ENCODE results near the gene PRPH.
"Not testable (repeated sequence)": the region's sequence is repeated elsewhere in the genome, so short reads cannot be mapped to it uniquely, and the experiment has no call there.

Gene PRPH

DNA sequence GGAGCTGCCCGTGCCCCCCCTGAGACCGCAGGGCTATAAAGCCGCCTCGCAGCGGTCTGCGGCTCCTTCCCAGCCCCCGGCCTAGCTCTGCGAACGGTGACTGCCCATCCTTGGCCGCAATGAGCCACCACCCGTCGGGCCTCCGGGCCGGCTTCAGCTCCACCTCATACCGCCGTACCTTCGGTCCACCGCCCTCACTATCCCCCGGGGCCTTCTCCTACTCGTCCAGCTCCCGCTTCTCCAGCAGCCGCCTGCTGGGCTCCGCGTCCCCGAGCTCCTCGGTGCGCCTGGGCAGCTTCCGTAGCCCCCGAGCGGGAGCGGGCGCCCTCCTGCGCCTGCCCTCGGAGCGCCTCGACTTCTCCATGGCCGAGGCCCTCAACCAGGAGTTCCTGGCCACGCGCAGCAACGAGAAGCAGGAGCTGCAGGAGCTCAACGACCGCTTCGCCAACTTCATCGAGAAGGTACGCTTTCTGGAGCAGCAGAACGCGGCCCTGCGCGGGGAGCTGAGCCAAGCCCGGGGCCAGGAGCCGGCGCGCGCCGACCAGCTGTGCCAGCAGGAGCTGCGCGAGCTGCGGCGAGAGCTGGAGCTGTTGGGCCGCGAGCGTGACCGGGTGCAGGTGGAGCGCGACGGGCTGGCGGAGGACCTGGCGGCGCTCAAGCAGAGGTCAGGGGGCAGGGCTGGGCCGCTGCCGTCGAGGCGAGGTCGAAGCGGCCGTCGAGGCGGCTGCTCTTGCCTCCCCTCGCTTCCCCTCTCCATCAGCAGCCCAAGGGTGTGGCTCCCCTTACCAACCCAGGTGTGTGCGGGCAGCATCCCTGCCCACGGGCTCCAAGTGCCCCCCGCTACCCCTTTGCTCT lies at the start of gene PRPH:
Gene PRPH (plus strand): TSS at position 66 of the 855 bp plus-strand sequence. CDS start 54 bp downstream, at position 120.
- in situ Hi-C loops (cut with HindIII; ENCODE audit: low sequenced_read_pairs), result no loop called here

DNA sequence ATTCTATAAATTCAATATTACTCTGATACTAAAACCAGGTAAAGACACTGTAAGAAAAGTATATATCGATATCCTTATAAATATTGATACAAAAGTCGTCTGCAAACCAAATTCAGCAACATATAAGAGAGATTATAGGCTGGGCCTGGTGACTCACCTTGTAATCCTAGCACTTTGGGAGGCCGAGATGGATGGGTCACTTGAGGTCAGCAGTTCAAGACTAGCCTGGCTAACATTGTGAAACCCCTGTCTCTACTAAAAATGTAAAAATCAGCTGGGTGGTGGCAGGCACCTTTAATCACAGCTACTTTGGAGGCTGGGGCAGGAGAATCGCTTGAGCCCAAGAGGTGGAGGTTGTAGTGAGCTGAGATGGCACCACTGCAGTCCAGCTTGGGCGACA lies 43.6 kb upstream of the PRPH start:
- in situ Hi-C loops (cut with HindIII; ENCODE audit: low sequenced_read_pairs), result no loop called here

DNA sequence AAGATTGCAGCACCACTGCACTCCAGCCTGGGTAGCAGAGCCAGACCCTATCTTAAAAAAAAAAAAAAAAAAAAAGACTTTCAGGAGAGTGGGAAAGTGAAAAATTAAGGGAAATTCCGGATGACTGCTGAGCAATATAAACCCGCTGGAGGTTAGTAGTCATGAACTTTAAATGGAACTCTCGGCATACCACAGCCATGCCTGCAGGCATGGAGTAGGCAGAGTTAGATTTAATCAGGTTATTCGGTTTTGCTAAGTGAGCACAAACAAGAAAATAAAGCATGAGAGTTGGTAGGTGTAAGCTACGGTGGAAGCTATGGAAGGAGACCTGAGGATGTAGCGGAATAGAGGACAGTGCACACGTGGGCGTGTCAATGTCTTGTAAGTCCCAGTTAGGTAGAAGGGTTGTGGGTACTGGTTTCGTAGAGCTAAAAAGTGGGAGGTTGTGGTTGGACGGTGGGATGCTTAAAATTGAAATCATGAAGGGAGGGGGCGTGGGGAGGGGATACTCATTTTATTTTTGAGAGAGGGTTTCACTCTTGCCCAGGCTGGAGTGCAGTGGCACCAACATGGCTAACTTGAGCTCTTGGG lies 41.8 kb upstream of the PRPH start:
- in situ Hi-C loops (cut with HindIII; ENCODE audit: low sequenced_read_pairs), result no loop called here

DNA sequence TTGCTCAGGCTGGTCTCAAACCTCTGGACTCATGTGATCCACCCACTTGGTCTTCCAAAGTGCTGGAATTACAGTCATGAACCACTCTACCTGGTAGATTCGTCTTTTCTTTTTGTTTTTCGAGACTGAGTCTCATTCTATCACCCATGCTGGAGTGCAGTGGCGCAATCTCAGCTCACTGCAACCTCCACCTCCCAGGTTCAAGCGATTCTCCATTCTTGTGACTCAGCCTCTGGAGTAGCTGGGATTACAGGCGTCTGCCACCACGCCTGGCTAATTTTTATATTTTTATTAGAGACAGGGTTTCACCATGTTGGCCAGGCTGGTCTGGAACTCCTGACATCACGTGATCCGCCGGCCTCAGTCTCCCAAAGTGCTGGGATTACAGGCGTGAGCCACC lies 39.5 kb upstream of the PRPH start:
- in situ Hi-C loops (cut with HindIII; ENCODE audit: low sequenced_read_pairs), result not testable (repeated sequence)

DNA sequence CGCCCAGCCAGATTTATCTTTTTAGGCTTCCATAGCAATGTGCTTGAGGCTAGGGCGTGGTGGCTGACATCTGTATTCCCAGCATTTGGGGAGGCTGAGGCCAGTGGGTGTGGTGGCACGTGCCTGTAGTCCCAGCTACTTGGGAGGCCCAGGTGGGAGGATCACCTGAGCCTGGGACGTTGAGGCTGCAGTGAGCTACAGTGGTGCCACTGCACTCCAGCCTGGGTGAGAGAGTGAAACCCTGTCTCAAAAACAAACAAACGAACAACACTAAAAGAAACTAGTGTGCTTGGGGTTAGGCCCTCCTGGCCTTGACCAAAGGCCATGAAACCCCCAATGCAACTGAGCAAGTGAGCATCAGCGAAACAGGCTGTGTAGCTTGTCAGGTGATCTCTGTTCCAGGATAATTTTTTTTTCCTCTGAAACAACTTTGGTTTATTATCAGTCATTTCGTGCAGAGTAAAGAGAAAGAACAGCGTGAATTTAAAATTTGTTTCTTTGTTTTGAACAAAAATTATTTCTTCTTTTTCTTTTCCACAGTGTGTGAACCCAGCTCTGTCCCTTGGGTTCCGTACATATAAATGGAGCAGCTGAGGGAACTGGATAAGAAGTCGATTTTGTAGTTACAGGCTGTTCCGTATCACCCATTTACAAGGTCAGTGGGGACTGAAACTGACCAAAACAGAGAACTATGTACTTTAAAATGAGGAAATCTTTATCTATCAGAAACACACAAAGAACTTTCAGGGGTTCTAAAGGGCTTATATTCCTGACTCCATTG lies 38.9 kb upstream of the PRPH start:
- in situ Hi-C loops (cut with HindIII; ENCODE audit: low sequenced_read_pairs), result no loop called here

DNA sequence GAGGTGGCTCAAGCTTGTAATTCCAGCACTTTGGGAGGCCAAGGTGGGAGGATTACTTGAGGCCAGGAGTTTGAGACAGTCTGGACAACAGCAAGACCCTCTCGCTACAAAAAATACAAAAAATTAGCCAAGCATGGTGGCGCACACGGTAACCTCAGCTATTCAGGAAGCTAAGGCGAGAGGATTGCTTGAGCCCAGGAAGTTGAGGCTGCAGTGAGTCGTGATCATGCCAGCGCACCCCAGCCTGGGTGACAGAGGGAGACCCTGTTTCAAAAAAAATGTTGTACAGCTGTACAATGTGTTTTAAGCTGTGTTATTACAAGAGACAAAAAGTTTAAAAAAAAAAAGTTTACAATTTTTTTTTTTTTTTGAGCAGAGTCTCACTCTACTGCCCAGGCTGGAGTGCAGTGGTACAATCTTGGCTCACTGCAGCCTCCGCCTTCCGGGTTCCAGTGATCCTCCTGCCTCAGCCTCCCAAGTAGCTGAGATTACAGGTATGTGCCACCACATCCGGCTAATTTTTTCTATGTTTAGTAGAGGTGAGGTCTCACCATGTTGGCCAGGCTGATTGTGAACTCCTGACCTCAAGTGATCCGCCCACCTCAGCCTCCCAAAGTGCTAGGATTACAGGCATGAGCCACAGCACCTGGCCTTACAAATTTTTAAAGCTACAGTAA lies 37.3 kb upstream of the PRPH start:
- in situ Hi-C loops (cut with HindIII; ENCODE audit: low sequenced_read_pairs), result not testable (repeated sequence)

DNA sequence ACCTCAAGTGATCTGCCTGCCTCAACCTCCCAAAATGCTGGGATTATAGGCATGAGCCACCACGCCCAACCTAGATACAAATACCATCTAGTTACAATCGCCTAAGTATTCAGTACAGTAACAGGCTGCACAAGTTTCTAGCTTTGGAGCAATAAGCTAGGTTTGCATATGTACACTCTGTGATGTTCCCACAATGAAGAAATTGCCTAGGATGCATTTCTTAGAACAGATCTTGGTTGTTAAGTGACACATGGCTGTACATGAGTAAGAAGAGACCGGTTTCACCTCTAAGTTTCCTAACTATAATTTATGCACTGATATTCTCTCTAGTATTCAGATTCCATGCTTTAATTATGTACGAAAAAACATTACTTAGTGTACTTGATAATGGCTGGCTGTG lies 35.5 kb upstream of the PRPH start:
- in situ Hi-C loops (cut with HindIII; ENCODE audit: low sequenced_read_pairs), result no loop called here

DNA sequence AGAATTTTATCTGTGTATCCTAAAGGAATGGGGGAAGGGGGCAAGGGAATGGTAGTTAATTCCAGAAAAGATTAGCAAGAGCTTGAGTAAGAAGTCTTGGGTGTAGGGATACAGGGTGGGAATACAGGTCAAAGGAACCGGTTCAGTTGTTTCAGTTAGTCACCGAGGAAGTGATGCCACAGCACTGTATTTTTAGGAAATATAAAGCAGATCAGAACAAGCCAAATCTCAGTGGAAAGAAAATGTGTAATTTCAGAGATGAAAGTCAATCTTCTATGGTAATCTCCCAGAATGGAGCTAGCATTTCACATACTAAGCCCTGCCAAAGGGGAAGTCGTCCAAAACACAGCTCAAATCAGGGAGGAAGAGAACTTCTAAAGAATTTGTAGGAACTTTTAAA lies 34.8 kb upstream of the PRPH start:
- in situ Hi-C loops (cut with HindIII; ENCODE audit: low sequenced_read_pairs), result no loop called here

DNA sequence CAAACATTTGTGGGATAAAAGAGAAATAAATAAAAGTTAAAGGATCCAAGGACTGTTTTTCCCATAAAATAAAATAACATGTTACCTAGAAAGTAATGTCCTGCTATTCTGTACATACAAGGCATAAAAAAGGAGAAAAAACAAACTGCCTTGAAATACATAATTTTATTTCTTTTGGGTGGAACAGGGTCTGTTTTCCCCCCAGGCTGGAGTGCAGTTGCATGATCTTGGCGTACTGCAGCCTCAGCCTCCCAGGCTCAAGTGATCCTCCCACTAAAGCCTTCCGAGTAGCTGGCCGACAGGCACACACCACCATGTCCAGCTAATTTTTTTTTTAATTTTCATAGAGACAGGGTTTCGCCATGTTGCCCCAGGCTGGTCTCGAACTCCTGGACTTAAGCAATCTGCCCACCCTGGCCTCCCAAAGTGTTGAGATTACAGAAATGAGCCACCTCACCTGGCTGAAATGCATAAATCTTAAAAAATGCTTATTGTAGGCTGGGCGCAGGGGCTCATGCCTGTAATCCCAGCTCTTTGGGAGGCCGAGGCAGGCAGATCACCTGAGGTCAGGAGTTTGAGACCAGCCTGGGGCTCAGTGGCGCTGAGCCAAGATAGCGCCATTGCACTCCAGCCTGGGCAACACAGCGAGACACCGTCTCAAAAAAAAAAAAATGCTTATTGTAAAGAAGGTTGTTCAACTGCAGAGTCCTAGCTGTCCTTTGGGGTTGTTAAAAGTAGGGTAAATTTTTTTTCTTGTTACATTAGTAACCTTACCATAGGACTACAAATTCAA lies 34.2 kb upstream of the PRPH start:
- in situ Hi-C loops (cut with HindIII; ENCODE audit: low sequenced_read_pairs), result no loop called here

DNA sequence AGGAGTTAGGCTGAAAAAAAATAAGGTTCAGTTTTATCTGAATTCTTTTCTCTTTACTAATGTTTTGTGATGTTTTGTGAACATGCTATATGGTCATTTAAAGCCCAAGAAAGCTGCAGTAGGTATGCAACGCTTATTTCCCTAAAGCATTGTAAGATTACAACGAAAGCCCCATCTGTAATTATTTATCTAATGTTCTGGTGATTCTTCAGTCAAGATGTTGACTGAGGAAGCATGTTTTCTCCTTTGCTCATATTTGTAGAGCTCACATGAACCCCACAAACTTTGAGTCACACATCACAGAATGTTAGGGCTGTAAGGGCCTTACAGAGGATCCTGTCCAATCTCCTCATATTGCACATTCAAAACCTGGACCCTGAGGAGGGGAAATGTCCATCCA lies 33.2 kb upstream of the PRPH start:
- in situ Hi-C loops (cut with HindIII; ENCODE audit: low sequenced_read_pairs), result no loop called here

DNA sequence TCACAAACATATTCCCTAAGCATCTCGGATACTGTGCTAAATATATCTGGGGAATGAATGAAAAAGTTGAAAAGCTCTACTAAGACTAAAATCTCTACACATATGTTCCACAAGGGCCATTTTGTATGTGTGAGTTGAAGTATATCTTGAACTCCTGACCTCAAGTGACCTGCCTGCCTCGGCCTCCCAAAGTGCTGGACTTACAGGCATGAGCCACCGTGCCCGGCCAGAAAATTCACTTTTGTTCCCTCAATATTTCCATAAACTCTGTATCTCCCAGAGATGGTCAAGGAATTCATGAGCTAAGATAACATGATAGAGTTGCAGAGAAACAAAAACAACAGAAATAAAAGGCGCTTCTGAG lies 31.6 kb upstream of the PRPH start:
- in situ Hi-C loops (cut with HindIII; ENCODE audit: low sequenced_read_pairs), result no loop called here

DNA sequence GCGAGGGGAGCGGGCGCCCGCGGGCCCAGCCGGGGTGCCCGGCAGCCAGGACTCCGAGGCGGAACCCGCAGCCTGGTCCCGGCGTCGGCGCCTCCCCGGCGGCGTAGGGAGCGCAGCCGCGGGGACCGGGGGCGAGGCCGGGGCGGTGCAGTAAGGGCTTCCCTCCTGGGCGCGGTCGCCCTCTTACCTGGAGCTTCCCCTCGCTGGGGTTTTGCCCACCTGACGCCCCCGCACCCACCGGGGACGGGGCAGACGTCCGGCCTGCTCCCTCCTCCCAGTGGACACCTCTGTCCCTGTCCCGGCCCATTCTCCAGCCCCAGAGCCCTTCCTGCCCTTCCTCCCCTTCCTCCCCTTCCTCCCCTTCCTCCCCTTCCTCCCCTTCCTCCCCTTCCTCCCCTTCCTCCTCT lies 30.5 kb upstream of the PRPH start:
- in situ Hi-C loops (cut with HindIII; ENCODE audit: low sequenced_read_pairs), result no loop called here

DNA sequence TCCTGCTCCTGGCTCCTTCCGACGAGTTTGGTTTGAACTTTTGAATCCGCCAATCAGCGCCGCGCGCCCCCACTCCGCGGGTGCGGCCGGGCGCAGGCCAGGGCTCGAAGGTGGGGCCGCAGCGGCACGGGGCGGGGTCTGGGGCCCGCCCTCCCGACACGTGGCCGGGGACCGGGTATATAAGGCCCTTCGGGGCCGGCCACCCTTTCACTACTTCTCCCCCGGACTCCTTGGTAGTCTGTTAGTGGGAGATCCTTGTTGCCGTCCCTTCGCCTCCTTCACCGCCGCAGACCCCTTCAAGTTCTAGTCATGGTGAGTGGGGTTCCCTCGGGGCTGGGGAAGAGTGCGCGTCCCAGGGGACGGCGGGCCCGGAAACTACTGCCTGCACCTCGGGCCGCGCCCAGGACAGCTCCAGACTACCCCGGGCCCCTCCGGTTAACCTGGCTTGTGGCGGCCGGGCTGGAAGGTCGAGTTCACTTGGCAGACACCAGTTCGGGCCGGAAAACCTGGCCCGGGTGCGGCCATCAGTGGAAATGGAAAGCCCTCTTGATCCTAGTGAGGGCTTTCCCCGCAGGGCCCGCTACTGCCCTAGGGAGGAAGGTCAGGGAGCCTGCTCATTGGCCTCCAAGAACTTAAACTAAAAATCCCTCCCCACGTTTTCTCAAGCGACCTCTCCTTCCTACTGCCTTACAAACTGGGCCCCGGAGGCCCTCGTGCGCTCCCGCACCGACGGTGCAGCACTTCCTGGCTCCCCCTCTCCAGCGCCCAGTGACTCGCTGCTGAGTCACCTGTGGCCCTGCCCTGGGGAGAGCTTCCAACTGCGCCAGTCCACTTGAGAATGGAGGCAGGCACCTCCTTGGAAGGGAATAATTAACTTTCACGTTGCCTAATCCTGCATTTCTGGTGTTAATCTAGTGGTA lies 29.8 kb upstream of the PRPH start, which contains the start of gene TUBA1C:
Gene TUBA1C (plus strand): TSS at position 210 of the 920 bp plus-strand sequence. CDS start 100 bp downstream, at position 310.
- in situ Hi-C loops (cut with HindIII; ENCODE audit: low sequenced_read_pairs), result no loop called here

DNA sequence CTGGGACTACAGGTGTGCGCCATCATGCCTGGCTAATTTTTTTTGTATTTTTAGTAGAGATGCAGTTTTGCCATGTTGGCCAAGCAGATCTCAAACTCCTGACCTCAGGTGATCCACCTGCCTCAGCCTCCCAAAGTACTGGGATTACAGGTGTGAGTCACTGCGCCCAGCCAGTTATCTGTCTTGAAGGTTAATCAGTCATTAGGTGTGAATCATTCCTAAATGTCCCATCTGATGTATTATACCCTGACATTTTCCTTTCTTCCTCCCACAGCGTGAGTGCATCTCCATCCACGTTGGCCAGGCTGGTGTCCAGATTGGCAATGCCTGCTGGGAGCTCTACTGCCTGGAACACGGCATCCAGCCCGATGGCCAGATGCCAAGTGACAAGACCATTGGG lies 25.8 kb upstream of the PRPH start:
- in situ Hi-C loops (cut with HindIII; ENCODE audit: low sequenced_read_pairs), result not testable (repeated sequence)

DNA sequence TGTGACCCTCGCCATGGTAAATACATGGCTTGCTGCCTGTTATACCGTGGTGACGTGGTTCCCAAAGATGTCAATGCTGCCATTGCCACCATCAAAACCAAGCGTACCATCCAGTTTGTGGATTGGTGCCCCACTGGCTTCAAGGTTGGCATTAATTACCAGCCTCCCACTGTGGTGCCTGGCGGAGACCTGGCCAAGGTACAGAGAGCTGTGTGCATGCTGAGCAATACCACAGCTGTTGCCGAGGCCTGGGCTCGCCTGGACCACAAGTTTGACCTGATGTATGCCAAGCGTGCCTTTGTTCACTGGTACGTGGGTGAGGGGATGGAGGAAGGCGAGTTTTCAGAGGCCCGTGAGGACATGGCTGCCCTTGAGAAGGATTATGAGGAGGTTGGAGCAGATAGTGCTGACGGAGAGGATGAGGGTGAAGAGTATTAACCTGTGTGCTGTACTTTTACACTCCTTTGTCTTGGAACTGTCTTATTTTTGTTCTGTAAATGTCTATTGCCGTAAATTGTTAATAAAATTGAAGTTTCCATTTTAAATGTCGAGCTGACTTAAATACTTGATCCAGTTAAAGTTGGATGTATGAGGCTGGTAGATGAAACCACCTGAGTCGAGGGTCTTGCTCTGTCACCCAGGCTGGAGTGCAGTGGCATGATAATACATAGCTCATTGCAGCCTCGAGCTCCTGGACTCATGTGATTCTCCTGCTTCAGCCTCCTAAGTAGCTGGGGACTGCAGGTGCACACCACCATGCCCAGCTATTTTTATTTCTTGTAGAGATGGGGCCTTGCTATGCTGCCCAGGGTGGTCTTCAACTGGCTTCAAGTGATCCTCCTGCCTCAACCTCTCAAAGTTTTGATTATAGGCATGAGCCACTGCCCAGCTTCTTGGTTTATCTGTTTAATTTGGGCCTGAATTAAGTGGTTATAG lies 21.9 kb upstream of the PRPH start:
- in situ Hi-C loops (cut with HindIII; ENCODE audit: low sequenced_read_pairs), result no loop called here

DNA sequence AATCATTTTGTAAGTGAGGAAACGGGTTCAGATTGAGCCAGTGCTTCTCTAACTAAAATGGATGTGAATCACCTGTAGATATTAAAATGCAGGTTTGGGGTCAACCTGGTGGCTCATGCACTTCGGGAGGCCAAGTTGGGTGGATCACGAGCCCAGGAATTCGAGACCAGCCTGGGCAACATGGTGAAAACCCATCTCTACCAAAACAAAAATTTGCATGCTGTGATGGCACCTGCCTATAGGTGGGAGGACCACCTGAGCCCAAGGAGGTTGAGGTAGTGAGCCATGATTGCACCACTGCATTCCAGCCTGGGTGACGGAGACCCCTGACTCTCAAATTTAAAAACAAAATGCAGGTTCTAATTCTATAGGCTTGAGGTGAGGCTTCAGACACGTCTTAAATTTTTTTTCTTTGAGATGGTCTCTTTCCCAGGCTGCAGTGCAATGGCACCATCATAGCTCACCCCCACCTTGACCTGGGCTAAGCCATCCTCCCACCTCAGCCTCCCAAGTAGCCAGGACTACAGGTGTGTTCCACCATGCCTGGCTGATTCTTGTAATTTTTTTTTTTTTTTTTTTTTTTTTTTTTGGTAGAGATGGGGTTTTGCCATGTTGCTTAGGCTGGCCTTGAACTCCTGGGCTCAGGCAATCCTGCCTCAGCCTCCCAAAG lies 21.1 kb upstream of the PRPH start:
- in situ Hi-C loops (cut with HindIII; ENCODE audit: low sequenced_read_pairs), result no loop called here

DNA sequence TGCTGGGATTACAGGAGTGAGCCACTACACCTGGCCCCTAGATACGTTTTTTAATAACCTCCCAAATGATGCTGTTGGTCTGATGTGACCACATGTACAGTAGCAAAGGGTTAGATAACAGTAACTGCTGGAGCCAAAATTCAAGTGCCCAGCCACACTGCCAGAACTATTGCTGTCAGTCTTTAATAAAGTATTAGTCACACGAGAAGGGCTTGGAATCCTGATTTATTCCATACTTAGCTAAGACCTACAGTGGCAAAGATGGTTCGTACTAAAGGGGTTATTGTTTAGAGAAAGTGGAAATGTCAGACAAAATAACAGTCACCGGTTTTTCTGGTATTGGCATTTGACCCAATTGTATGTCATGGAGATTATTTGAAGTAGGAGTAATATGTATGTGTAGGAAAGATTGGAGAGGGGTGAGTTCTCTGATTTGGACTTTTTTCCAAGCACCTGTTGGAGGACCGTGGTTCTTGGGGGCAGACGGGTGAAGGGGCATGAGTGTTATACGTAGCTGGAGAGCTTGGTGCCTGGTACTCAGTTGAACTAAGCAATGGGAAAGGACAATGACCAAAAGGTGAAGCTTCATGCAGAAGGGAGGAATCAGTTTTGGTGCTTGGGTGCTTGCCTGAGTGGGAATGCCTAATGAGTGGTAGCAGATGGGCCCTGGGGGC lies 20.4 kb upstream of the PRPH start:
- in situ Hi-C loops (cut with HindIII; ENCODE audit: low sequenced_read_pairs), result no loop called here
